ENCODE data around the gene PYGM.

DNA sequence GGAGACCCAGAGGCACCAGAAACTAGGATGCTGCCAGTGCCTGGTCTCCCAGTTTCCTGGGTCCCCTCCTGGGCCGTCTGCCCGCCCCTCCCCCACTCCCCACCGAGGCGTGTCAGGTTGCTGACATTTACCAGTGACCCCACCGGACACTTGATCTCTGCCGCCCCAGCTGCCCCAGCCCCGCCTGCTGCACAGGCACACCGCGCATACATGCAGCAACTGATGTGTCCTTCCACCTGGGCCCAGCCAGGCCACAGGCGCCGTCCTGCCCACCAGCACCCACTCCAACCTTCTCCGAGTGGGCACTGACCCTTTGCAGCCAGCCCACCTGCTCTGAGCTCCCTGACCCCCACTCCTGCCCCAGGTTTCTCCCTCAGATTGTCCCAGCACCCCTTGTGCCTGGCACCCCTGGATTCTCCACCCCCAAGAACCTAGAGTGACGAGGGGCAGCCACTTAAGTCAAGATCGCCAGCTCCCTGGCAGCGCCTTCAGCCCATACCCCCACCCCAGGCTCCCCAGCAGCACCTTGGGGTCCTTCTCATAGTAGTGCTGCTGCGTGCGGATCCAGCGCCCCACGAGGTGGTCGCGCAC is 548 bp downstream of the PYGM start:
- TF ChIP-seq, protein P1, sequence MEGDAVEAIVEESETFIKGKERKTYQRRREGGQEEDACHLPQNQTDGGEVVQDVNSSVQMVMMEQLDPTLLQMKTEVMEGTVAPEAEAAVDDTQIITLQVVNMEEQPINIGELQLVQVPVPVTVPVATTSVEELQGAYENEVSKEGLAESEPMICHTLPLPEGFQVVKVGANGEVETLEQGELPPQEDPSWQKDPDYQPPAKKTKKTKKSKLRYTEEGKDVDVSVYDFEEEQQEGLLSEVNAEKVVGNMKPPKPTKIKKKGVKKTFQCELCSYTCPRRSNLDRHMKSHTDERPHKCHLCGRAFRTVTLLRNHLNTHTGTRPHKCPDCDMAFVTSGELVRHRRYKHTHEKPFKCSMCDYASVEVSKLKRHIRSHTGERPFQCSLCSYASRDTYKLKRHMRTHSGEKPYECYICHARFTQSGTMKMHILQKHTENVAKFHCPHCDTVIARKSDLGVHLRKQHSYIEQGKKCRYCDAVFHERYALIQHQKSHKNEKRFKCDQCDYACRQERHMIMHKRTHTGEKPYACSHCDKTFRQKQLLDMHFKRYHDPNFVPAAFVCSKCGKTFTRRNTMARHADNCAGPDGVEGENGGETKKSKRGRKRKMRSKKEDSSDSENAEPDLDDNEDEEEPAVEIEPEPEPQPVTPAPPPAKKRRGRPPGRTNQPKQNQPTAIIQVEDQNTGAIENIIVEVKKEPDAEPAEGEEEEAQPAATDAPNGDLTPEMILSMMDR (IDR thresholded peaks at IDR 0.05), result no peak
- TF ChIP-seq POLR2A (IDR thresholded peaks at IDR 0.05), result no peak

Data from lower leg skin (tissue), 3 donors.